Measurements from ENCODE around the gene RIC3.
A peak's percentile ranks its signal among the peaks of the same experiment; 100 is the strongest.

DNA sequence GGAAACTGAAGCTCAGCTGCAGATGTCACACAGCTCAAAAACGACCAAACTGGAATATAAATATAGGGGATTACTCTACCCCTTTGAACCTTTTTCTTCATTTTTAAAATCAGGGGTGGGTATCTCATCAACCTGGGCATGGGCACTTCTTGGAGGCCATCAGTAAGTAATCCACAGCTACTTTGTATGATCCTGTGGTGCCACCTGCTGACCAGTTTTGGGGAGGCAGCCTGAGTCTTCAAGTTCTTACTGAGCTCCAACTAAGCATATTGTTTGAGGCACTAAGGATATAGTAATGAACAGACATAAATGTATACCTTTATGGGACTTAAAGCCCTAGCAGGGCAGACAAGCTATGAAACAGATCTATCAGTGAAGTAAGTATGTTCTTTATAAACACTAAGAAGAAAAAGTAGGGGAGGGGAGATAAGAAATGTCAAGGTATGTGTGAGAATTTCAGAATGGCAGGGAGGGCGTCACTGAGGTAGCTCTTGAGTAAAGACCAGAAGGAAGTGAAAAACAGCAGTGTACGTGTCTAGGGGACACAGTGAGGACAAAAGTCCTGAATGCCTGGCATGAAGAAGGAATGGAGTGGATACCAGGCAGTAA lies 69.4 kb downstream of the RIC3 start:
- TF ChIP-seq CTCF (IDR thresholded peaks at IDR 0.05; ENCODE audit: low read length) (peak; percentile 83), EZH2 (optimal IDR thresholded peaks at IDR 0.05; ENCODE audit: low read depth, low read length) (no peak)

Measured in MM.1S (cell line).